NCI-H748 (cell line): ENCODE results near the gene EIF2B2.

ENCODE experiments used
- DNase-seq: peaks from one replicate; lab custom pipeline; 2025; ENCODE audit not compliant: unreplicated experiment; lab: John Stamatoyannopoulos, UW

Gene EIF2B2

GRCh38 chr14:75041613-75042012 lies 38.9 kb downstream of the EIF2B2 start:
- no peak for DNase-seq

GRCh38 chr14:75042035-75042434 lies 39.3 kb downstream of the EIF2B2 start:
- no peak for DNase-seq

GRCh38 chr14:75044322-75044721 lies 41.6 kb downstream of the EIF2B2 start:
- no peak for DNase-seq

- no peak for DNase-seq
Measured at GRCh38 chr14:75044752-75045151, 42.0 kb downstream of the EIF2B2 start.

- DNase-seq, result no peak
Measured at GRCh38 chr14:75046275-75046674, 43.6 kb downstream of the EIF2B2 start.

- no peak for DNase-seq
Measured at GRCh38 chr14:75046899-75047298, 44.2 kb downstream of the EIF2B2 start.

- no peak for DNase-seq
Measured at GRCh38 chr14:75047506-75047905, 44.8 kb downstream of the EIF2B2 start.

GRCh38 chr14:75048101-75048500 lies 45.4 kb downstream of the EIF2B2 start:
- no peak for DNase-seq

- no peak for DNase-seq
Measured at GRCh38 chr14:75049136-75049535, 46.4 kb downstream of the EIF2B2 start.

GRCh38 chr14:75049731-75050201 lies 47.0 kb downstream of the EIF2B2 start:
- no peak for DNase-seq

- DNase-seq, result peak; percentile 93
Measured at GRCh38 chr14:75050852-75051555, 48.3 kb downstream of the EIF2B2 start, which contains the start of gene MLH3. Gene MLH3, minus strand, starts transcription at chr14:75051467. Its CDS starts 1,812 bp downstream, at chr14:75049655.

- no peak for DNase-seq
Measured at GRCh38 chr14:75051556-75051899, 48.8 kb downstream of the EIF2B2 start.

- no peak for DNase-seq
Measured at GRCh38 chr14:75053396-75054291, 50.9 kb downstream of the EIF2B2 start.

GRCh38 chr14:75054421-75054820 lies 51.7 kb downstream of the EIF2B2 start:
- no peak for DNase-seq

- no peak for DNase-seq
Measured at GRCh38 chr14:75059642-75060041, 56.9 kb downstream of the EIF2B2 start.

GRCh38 chr14:75060420-75060819 lies 57.7 kb downstream of the EIF2B2 start:
- DNase-seq, result no peak
